GM23338 (cell line): ENCODE results near the gene DISP3. TPM values are rescaled to one million over a fixed set of nuclear protein-coding genes. Genes with fewer than 3 reads are reported as not detected.

Source experiments
- CREB1 ChIP-seq: fragments of 250-450 bp; sonication (Bioruptor Pico); IDR thresholded peaks from 2 replicates; pipeline ENCODE4 v1.5.0; 2020; ENCODE audit warnings: low read depth, mild to moderate bottlenecking, moderate library complexity
- CTCF ChIP-seq, 2 experiments: fragments of 200-600 bp in 1 of 2; sonication (generic) in 1 of 2; conservative IDR thresholded peaks; 2 replicates each; pipeline versions ENCODE4 v1.5.1 to v1.6.1; 2016 to 2017; ENCODE audit warnings: antibody characterized with exemption in 2 of 2, low read depth in 2 of 2, mild to moderate bottlenecking in 2 of 2, moderate library complexity in 1 of 2
- EZH2 ChIP-seq: fragments of 200-600 bp; sonication (generic); IDR thresholded peaks from one replicate; pipeline ENCODE4 v1.8.0; 2017; ENCODE audit warnings: antibody characterized with exemption, mild to moderate bottlenecking, low read depth; ENCODE audit not compliant: unreplicated experiment
- EZH2phosphoT487 ChIP-seq: fragments of 200-600 bp; sonication (generic); IDR thresholded peaks from one replicate; pipeline ENCODE4 v1.8.1; 2018; ENCODE audit warnings: antibody characterized with exemption; ENCODE audit not compliant: unreplicated experiment
- JUNB ChIP-seq: IDR thresholded peaks from one replicate; pipeline ENCODE4 v1.6.1; 2016; ENCODE audit warnings: antibody characterized with exemption; ENCODE audit not compliant: unreplicated experiment
- POLR2AphosphoS5 ChIP-seq: IDR thresholded peaks from 2 replicates; pipeline ENCODE4 v1.6.1; 2016; ENCODE audit warnings: antibody characterized with exemption, low read depth
- STAT1 ChIP-seq: IDR thresholded peaks from one replicate; pipeline ENCODE4 v1.6.1; 2016; ENCODE audit warnings: antibody characterized with exemption; ENCODE audit not compliant: unreplicated experiment
- ZNF114 ChIP-seq: fragments of 250-450 bp; sonication (Bioruptor Pico); IDR thresholded peaks from 2 replicates; pipeline ENCODE4 v1.5.0; 2020; ENCODE audit warnings: mild to moderate bottlenecking, moderate library complexity
- ZNF462 ChIP-seq: fragments of 250-450 bp; sonication (Bioruptor Pico); IDR thresholded peaks from 2 replicates; pipeline ENCODE4 v1.5.0; 2020; ENCODE audit warnings: mild to moderate bottlenecking, moderate library complexity
- polyA plus RNA-seq: library from polyadenylated mRNA; unstranded; fragments of >200 nt; fragmentation: Nextera tagmentation; extraction: Ambion mirVana; gene quantifications from 2 replicates; pipeline ENCODE4 v1.2.1, GENCODE V29; 2016
- total RNA-seq: library from RNA; depleted of rRNA; stranded (reverse); fragments of >200 nt; shearing (Covaris generic); gene quantifications from 2 replicates; pipeline ENCODE4 v1.2.3, GENCODE V29; 2014
- TF ChIP-seq, protein P1 (sequence below): IDR thresholded peaks from one replicate; pipeline ENCODE4 v1.6.1; 2018; ENCODE audit warnings: antibody characterized with exemption; ENCODE audit not compliant: unreplicated experiment

DISP3 gene
- total and polyA plus RNA-seq, 2 experiments from 2014 or later: 3.2 to 11.1 TPM

- TF ChIP-seq ZNF462 (no peak), CTCF (conservative IDR thresholded peaks at IDR 0.05; ENCODE audit: low read depth in 2 of 2) (no peak), POLR2AphosphoS5 (no peak), JUNB (no peak), ZNF114 (CRISPR knock-in tag) (no peak), CREB1 (CRISPR knock-in tag) (no peak), EZH2 (no peak), STAT1 (no peak), EZH2phosphoT487 (no peak)
- TF ChIP-seq, protein P1, sequence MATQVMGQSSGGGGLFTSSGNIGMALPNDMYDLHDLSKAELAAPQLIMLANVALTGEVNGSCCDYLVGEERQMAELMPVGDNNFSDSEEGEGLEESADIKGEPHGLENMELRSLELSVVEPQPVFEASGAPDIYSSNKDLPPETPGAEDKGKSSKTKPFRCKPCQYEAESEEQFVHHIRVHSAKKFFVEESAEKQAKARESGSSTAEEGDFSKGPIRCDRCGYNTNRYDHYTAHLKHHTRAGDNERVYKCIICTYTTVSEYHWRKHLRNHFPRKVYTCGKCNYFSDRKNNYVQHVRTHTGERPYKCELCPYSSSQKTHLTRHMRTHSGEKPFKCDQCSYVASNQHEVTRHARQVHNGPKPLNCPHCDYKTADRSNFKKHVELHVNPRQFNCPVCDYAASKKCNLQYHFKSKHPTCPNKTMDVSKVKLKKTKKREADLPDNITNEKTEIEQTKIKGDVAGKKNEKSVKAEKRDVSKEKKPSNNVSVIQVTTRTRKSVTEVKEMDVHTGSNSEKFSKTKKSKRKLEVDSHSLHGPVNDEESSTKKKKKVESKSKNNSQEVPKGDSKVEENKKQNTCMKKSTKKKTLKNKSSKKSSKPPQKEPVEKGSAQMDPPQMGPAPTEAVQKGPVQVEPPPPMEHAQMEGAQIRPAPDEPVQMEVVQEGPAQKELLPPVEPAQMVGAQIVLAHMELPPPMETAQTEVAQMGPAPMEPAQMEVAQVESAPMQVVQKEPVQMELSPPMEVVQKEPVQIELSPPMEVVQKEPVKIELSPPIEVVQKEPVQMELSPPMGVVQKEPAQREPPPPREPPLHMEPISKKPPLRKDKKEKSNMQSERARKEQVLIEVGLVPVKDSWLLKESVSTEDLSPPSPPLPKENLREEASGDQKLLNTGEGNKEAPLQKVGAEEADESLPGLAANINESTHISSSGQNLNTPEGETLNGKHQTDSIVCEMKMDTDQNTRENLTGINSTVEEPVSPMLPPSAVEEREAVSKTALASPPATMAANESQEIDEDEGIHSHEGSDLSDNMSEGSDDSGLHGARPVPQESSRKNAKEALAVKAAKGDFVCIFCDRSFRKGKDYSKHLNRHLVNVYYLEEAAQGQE: no peak
Observed at GRCh38 chr1:11541956-11542355, 63.0 kb downstream of the DISP3 start (continued).
